D341Med (cell line): ENCODE results near the gene CD34.

Experiments
- DNase-seq: peaks from one replicate; pipeline ENCODE4 v3.0.0; 2012; ENCODE audit warnings: low spot score

CD34 gene

GRCh38 chr1:207832796-207833195 is 78.1 kb downstream of the CD34 start:
- no peak for DNase-seq

- no peak for DNase-seq
Measured at GRCh38 chr1:207831517-207832327, 79.2 kb downstream of the CD34 start.
